ENCODE results near the gene RHOB.
"Not testable (repeated sequence)": the region's sequence is repeated elsewhere in the genome, so short reads cannot be mapped to it uniquely, and the experiment has no call there.

Gene RHOB

DNA sequence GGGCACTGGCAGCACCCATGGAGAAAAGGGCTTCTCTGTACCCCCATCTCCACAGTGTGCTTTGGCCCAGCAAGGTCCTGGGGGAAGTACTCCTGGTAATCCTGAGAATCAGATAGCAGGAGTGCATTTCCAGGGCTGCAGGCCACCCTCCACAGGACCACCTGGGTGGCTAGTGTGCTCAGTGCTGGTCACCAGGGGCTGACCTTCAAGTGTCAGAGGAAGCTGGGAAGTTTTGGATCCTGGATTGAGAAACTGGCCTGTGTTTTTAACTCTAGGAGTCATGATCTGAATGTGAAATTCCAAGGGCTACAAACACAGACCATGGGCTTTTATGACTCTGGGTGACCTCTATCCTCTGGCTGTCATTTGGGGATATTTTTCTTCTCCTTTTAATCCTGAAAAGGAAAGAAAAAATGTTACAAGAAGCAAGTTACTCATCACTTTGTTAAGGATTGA, 9.3 kb downstream of the RHOB start:
- no peak for DNase-seq

DNA sequence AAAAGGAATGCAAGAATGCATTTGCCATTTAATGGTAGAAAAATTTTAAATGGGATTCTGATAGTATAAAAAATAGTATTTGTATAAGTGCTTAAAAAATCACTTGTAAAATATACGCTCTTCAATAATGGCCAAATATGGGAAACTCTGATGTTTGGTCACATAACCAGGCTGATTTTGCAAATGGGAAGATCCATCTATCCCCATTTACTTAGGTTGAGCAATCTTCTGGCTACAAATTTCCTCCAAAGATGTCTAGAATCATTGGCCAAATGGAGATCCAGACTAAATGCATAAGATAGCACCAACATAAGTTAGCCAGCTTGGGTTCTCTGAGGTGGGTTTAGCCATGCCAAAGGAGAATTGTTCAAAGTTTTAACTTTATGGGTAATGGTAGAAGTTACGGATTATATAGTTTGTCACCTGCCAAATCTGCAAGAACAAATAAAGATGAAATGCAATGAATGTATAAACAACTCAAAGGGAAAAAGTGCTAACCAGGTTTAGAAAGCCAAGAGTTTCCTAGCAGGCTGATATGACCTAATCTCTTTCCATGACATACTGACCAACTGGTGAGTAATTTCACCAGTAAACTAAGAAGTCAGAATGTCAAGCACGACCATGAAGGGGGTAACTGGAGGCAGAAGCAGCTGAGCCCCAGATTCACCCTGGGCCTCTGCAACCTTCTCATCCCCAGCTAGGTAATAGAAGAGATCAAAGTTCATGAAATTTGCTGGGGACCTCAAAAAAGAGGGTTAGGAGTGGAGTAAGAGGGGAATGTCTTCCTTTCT, 10.0 kb downstream of the RHOB start:
- DNase-seq = no peak

DNA sequence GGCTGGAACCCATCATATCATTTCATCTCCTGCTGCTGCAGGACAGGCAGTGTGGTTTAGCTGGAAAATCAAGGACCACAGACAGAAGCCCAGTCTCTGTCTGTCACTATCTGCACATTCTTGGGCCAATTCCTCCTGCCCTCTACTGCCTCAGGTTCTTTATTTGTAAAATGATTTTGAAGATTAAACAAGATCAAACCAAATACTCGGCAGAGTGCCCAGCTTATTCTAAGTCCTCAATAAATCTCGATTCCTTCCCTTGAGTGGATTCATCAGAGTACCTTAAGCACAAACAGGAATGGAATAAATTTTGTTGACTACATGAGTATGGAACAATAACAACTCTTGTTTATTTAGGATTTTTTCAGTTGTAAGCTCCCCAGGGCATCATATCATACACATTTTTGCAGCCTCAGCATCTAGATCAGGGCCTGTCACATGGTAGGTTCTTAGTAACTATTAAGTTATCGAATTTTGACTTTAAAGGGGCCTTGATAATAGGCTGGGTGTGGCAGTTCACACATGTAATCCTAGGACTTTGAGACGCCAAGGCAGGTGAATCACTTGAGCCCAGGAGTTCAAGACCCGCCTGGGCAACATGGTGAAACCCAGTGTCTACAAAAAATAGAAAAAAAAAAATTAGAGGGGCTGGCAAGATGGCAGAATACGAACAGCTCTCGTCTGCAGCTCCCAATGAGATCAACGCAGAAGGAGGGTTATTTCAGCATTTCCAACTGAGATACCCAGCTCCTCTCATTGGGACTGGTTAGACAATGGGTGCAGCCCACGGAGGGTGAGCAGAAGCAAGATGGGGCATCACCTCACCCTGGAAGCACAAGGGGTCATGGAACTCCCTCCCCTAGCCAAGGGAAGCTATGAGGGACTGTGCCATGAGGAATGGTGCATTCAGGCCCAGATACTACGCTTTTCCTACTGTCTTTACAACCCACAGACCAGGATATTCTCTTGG, 11.1 kb downstream of the RHOB start:
- DNase-seq = no peak

DNA sequence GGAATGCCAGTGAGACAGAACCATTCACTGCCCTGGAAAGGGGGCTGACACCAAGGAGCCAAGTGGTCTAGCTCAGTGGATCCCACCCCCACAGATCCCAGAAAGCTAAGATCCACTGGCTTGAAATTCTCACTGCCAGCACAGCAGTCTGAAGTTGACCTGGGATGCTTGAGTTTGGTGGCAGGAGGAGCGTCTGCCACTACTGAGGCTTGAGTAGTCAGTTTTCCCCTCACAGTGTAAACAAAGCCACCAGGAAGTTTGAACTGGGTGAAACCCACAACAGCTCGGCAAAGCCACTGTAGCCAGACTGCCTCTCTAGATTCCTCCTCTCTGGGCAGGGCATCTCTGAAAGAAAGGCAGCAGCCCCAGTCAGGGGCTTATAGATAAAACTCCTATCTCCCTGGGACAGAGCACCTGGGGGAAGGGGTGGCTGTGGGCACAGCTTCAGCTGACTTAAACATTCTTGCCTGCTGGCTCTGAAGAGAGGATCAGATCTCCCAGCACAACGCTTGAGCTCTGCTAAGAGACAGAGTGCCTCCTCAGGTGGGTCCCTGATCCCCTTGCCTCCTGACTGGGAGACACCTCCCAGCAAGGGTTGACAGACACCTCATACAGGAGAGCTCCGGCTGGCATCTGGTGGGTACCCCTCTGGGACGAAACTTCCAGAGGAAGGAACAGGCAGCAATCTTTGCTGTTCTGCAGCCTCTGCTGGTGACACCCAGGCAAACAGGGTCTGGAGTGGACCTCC, 12.0 kb downstream of the RHOB start:
- DNase-seq = not testable (repeated sequence)

DNA sequence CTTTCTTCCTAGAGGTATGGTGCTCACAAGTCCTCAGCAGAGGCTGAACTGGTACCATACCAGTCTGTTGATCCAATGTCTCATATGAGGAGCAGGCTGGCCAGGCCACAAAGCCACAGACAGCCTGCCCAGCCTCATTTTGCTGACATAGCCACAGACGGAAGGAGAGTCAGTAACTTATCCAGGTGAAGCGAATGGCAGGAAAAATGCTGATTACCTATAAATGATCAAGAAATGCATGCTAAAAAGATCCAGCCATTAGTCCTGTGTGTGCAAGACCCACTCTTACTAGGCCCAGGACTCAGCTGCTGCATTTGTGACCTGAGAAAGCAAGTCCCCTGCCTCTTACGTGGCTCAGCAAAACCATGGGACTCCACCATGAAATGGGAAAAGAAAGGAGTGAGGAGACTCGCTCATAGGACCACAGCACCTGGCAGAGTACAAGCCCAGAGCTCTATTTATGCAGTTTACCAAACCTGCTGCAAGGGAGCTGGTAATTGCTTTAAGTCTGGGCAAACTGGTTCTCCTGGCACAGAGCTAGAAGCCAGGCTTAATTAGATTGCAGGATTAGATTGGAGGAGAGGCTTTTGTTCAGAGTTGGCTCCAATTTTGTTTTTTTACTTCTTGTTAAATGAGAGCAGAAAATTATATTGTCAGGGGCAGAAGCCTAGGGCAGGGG, 19.0 kb downstream of the RHOB start:
- peak; percentile 44 for DNase-seq

DNA sequence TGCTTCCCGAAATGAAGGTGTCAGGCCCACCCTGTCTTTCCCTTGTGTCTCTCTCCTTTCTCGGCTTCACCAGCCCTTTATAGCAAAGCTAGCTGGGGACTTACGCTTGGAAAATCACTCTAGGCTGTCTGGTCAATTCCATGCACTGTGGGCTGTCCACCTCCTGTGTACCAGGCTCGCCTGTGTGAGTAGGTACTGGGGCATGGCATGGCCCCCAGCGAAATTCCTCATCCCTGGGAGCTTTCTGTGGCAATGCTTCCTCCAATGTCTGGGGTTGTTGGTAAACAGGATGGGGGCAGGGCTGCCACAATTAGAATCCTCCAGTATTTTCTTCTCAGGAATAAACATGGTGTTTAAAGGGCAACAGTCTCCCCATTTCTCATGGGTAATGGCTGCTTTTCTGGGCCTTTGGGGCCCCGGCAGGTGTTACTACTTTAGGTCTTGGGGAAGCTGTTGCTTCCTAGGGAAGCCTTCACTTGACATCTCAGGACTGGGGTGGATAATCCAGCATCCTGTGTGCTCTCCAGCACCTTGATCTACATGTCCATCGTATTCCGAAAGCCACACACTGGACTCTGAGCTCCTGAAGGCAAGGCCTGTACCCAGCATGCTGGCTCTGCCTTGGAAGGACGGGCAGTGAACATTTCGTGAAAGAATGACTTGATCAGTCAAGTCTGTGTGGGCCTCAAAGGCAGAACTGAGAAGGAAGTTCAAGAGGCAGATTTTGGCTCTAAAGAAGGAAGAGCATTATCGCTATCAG, 21.1 kb downstream of the RHOB start:
- DNase-seq = no peak

DNA sequence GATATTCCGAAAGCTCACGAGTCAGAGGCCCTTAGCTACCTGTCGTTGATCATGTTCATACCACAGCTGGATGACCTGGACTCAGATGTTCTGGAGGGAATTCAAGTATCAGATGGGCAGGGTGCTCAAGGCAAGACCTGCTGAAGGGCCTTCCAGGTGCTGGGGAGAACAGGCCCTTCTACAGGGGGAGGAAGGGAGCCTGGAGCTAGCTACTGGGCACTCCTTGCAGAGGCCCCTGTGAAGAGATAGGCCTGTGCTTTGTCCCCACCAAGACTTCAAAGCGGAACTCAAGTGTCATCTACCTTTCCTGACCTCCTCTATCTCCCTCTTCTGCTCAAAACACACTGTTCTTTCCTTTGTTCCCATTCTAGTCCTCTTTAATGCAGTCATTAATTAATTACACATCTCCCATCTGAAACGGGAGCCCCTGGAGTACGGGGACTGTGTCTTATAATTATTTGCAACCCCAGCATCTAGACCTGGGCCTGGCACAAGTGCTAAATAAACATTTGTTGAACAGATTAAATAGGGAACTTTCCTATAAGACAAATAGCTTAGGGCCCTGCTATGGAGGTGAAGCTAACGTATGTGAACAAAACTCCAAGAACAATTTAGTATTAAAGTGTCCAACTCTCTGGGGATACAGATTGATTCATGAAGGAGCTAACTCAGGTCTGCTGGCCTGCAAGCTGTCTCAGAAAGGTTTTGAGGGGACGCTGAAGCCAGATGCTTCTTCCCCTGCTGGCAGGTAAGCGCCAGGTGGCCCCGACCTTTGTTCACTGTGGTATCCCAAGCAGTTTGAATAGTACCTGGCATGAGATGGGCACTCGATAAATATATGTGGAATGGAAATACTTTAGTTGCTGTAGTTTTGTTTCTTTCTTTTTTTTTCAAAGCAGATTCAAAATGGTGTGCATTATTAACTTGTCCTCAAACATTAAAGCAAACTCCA, 22.0 kb downstream of the RHOB start:
- DNase-seq = no peak

DNA sequence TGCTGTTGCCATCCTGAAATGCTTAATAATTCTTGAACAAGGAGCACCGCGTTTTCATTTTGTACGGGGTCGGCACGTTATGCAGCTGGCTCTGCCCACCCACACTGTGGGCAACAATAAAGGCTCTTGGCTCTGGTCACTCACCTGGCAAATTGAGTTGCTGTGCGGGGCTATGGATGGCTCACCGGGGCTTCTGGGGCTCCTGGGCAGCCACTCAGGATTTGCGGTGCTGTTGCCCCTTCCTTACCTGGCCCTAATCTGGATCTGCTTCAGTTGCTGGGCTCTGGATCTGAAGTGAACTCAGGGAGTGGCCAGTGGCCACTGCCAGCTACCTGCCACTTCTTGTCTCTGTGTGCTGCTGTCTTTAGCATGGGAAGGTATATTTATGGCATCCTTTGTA, 22.7 kb downstream of the RHOB start:
- no peak for DNase-seq

DNA sequence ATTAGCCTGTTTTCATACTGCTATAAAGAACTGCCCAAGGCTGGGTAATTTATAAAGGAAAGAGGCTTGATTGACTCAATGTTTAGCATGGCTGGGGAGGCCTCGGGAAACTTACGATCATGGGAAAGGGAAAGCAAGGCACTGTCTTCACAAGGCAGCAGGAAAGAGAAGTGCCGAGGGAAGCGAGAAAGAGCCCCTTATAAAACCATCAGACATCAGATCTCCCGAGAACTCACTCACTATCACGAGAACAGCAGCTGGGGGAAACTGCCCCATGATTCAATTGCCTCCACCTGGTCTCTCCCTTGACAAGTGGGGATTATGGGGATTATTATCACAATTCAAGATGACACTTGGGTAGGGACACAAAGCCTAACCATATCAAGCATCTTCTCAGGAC, 23.3 kb downstream of the RHOB start:
- DNase-seq = no peak

DNA sequence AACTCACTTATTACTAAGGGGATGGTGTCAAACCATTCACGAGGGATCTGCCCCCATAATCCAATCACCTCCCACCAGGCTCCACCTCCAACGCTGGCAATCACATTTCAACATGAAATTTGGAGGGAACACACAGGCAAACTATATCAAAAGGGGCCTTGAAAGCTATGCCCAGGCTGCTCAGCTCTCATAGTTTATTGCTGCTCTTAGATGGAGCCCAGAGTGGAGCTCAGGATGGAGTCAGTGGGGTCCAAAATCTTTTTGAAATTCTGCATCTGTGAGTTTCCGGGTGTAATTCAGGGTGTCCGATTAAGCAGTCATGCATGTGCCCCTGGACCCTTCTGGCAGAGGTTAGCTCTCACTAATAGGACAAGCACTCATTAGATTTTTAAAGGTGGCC, 24.3 kb downstream of the RHOB start:
- no peak for DNase-seq

DNA sequence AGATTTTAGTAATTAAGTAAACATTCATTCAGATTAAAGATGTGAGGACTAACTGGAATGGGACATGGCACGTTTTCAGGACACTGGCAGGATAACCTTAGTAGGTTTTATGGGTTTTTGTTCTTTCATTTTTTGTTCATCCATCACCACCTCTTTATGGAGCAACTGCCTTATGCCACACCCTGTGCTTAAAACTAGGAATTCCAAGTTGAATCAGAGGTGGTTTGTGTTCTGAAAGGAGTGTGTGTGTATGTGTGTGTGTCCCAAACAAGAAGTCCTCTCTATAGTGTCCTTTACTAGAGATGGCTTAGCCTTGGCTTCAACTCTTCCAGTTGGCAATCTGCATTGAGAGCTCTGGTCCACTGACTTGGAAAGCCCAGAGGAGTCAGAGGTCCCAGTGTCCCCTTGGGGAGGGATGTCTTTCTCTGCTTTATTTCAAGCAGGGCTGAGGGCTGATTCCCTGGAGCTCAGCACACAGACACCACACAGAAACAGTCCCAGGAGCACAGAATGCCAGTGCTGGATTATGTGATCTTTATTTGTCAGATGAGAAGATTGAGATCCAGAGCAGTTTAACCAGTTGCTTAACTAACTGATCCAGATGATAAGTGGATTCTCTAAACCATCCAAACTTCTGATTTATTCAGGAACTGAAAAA, 25.2 kb downstream of the RHOB start:
- no peak for DNase-seq

DNA sequence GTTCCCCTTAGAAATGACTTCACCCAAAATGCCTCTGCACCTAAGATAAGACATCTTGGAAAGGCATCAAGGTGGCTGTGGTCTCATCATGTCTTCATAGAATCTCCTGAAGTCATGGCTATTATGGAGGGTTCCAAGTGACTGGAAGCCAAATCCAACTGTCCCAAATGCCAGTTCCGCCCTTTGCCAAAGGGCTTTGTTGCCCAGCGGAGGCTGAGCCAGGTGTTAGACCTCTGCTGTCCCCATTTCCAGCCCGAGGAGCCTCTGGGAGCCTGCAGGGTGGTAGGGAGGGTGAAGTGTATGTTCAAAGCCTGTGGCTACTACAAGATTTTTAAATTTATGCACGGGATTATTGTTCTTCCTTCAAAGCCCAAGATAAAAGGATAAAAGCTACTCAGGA, 25.7 kb downstream of the RHOB start:
- DNase-seq = no peak

DNA sequence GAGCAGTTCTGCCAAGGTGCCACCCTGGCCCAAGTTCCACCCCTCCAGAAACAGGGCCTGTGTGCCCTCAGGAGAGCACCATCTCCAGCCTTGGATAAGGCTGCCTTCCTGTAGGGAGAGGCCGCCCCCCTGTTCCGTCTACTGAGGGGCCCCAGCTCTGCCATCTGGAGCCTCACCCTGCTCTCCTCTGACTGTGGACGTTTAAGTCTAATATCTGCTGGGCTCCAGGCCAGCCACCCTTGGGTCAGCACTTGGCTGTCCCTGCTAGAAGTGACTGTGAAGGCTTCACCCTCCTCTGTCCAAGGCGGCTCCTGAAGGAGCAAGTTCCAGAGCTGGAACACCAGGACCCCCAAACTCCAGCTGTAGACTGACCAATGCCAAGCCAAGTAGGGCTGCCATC, 26.3 kb downstream of the RHOB start:
- no peak for DNase-seq

DNA sequence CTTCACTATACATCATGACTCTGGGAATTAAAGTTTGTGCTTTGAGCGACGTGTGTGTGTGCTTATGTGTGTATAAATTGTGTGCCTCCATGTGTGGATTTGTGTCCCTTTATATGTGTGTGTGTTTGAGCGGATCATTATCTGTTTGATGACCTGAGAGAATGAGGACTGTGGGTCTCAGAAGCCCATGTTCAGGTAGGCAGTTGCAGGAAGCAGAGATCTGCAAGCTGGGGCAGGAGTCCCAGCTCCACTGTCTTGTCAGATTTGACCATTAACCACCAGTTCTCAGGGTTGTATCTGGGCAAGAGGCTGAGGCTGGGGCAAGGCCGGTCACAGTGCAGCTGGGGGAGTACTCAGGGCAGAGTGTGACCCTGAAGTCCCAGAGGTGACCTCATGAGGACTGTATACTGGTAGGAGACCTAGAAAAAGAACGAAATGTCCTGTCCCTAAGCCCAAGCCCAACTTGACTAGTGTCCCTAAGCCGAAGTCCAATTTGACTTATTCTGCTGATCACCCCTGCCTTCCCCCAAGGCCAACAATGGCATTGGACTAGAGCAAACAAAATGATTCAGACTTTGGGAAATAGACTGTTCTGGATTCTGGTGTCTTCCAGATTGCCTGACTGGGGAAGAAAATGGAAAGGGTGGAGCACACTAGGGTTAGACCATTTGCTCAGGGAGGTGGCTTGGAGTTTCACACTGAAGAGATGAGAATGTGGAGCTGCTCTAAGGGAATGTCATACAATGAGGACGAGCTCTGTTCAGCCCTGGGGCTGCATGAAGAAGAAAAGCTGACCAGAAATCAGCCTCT, 28.1 kb downstream of the RHOB start:
- DNase-seq = no peak

DNA sequence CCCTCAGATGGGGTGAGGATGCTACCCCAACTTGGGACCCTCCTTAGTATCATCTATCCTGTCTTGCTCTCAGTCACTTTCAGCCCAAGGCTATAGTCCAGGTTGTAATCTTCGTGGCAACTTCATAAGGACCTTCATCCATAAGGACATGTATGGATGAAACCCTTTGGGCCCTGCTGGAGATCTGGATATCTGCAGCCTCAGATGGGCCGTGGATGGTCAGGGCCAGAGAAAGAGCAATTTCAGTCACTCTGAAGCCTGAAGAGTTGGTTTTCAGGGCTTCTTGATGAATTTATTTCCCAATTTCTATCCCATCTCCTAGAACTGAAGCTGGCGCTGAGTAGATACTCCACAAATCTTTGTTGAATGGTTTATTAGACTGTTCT, 28.7 kb downstream of the RHOB start:
- DNase-seq = no peak

DNA sequence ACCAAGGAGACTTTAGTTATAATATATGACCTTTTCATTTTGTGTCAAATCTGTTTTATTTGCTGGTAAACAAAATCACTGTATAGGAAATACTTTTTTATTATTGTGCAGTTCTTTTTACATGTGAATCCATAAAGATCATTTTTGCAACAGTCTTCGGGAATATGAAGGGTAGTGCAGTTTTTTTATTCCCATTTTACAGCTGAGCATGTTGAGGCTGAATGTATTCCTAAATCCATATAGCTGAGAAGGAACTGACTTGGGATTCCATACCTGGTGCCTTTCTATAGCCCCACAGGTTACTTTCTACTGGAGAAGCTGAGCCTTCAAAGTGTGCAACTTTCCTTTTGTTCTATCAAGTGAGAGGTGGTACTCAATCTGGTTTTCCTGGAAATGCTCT, 29.6 kb downstream of the RHOB start:
- no peak for DNase-seq

DNA sequence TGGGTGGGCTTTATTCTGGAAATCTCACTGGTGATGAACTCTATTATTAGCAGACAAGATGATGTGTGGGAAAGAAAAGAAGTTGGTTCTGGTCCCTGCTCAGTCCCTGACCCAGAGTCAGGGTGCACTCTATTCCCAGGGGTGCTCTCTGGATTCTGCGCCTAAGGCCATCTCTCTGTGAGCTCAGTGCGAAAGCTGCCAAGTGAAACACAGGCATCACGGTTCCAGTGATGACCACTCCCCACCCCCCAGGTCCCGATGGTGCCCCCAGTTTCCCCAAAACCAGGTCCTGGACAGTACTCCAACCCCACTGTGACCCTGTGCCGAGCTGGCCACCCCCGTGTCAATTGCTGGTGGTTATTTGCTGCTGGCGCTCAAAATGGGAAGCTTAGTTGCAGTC, 30.1 kb downstream of the RHOB start:
- no peak for DNase-seq

DNA sequence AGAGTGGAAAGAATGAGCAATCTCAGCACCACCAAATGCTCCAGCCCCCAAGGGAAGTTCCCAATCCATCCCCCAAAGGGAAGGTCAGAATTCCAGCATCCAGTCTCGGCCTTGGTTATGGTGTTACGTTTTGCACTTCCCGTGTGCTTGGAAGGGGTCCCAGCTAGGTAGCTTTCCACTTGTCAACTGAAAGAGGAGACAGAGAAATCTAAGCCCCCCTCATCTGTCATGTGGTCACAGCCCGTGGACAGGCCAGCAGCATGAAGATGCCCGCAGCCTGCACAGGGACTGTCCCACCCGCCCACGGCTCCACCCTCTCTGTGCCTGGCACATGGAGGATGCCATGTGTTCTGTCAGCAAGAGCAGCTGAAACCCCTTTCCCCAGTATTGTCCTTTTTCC, 32.1 kb downstream of the RHOB start:
- DNase-seq = no peak

DNA sequence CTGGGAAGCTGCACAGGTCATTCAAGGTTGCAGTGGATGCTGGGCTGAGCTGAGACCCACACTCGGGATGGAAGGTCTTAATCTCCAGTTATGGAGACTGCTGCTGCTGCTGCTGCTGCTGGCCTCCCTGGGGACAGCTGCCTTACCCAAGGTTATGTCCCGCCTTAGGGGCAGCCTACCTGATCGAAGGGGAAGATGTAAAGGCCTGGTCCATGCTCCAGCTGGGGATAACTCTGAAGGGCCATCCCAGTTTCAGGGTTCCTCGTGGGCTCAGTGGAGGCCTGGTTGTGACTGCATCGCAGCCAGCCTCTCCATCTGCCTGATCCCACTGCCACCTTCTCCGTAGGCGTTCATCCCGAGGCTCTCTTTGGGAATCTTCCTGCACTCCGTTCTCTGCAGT, 33.0 kb downstream of the RHOB start:
- no peak for DNase-seq
